ENCODE data around the gene CLCC1. TPM values are rescaled to one million over a fixed set of nuclear protein-coding genes. Genes with fewer than 3 reads are reported as not detected.
"Not testable (repeated sequence)": the region's sequence is repeated elsewhere in the genome, so short reads cannot be mapped to it uniquely, and the experiment has no call there.

The CLCC1 gene, protein sequence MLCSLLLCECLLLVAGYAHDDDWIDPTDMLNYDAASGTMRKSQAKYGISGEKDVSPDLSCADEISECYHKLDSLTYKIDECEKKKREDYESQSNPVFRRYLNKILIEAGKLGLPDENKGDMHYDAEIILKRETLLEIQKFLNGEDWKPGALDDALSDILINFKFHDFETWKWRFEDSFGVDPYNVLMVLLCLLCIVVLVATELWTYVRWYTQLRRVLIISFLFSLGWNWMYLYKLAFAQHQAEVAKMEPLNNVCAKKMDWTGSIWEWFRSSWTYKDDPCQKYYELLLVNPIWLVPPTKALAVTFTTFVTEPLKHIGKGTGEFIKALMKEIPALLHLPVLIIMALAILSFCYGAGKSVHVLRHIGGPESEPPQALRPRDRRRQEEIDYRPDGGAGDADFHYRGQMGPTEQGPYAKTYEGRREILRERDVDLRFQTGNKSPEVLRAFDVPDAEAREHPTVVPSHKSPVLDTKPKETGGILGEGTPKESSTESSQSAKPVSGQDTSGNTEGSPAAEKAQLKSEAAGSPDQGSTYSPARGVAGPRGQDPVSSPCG
- 10 to 100 TPM; 23.5 to 28.3 TPM for total RNA-seq
- long read RNA-seq, full-length matches to known transcripts, result 10 of 43 reads
- long read RNA-seq, partial matches to known transcripts, result 4 of 43 reads
- long read RNA-seq, other reads (novel, unspliced or antisense), result 29 of 43 reads

- ATAC-seq (peak; percentile 98 to 99), DNase-seq (peak; percentile 94)
- intact Hi-C loops (cut with DNase I), result loop anchor here in 1 of 2 donors (10.0 kb wide), 1 partner anchor 152 kb away; the partner anchor contains the start of gene ELAPOR1
Observed at GRCh38 chr1:108963052-108963686, at the start of gene CLCC1. TSS of gene CLCC1 (minus strand) at chr1:108963484. CDS start at chr1:108950437, 13,047 bp downstream.

DNA sequence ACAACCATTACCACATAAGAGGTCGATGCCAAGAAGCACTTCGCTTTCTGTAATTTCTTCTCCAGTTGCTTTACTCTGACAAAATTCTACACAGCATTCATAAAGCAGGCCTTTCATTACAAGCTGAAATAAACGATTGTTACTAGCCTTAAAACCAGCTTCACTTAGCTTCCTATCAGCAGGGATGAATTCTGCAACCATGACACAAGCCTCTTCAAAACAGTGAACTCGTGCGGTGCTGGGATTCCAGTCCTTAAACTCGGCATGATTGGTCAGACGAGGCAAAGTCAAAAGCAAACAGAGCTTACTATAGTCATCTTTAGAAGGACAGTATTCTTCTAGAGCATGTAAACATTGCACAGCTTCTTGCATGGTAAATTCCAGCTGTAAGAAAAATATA, 48.1 kb upstream of the CLCC1 start:
- DNase-seq, result no peak
- intact Hi-C loops (cut with DNase I), result no loop called here
- no peak for ATAC-seq

- DNase-seq; intact Hi-C loops (cut with DNase I); ATAC-seq: not testable (repeated sequence)
Observed at GRCh38 chr1:108996622-108997021, 33.3 kb upstream of the CLCC1 start.

- ATAC-seq (no peak), DNase-seq (no peak)
- intact Hi-C loops (cut with DNase I), result no loop called here
Observed at GRCh38 chr1:108983114-108983513, 19.8 kb upstream of the CLCC1 start.

DNA sequence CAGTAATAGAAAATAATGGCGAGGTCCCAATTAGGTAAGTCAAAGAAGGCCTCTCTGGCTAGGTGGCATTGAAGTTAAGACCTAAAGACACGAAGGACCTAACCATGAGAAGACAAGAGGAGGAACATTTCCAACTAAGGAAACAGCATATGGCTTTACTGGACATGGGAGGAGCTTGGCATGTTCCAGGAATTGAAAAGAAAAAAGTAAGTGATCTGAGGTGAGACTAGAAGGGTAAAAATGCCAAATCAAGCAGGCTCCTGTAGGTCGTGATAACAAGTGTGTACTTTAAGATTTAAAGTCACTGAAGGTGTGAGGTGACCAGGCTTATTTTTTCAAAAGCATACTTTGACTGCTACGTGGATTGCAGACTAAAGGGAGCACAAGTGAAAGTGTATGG, 13.4 kb upstream of the CLCC1 start:
- ATAC-seq, result no peak
- no peak for DNase-seq
- intact Hi-C loops (cut with DNase I), result no loop called here

DNA sequence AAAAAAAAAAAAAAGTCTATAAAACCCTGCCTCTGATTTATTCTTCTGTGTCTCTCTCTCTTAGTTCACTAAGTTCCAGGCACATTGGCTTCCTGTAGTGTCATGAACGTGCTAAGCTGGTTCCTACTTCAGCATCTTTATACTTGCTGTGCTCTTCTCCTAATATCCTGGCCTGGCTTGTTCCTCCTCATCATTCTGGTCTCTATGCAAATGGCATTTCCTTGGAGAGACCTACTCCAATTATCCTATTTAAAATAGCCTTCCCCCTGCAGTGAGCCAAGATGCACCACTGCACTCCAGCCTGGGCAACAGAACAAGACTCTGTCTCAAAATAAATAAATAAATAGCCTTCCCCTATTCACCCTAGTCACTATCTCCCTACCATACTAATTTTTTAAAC, 9.7 kb upstream of the CLCC1 start:
- DNase-seq (no peak), ATAC-seq (no peak)
- intact Hi-C loops (cut with DNase I), result no loop called here

DNA sequence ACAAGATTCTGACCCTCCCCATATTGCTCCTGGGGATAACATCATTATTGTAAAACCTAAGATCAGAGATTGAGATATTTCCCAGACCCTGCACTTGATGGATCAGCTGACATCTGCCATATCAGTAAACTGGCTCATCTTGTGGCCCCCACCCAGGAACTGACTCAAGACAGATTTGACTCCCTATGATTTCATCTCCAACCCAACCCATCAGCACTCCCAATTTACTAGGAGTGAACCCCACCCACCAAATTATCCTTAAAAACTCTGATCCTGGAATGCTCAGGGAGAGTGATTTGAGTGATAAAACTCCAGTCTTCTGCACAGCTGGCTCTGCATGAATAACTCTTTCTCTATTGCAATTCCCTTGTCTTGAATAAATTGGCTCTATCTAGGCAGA, 6.1 kb upstream of the CLCC1 start:
- intact Hi-C loops (cut with DNase I), result loop anchor here in 1 of 2 donors (10.0 kb wide), 1 partner anchor 145 kb away; the partner anchor contains the start of gene ELAPOR1
- no peak for ATAC-seq
- no peak for DNase-seq

GRCh38 chr1:108962681-108963051, 618 bp downstream of the CLCC1 start:
- DNase-seq (peak; percentile 26), ATAC-seq (peak in 1 of 2 donors; percentile 34)
- intact Hi-C loops (cut with DNase I), result loop anchor here in 1 of 2 donors (10.0 kb wide), 1 partner anchor 152 kb away; the partner anchor contains the start of gene ELAPOR1

DNA sequence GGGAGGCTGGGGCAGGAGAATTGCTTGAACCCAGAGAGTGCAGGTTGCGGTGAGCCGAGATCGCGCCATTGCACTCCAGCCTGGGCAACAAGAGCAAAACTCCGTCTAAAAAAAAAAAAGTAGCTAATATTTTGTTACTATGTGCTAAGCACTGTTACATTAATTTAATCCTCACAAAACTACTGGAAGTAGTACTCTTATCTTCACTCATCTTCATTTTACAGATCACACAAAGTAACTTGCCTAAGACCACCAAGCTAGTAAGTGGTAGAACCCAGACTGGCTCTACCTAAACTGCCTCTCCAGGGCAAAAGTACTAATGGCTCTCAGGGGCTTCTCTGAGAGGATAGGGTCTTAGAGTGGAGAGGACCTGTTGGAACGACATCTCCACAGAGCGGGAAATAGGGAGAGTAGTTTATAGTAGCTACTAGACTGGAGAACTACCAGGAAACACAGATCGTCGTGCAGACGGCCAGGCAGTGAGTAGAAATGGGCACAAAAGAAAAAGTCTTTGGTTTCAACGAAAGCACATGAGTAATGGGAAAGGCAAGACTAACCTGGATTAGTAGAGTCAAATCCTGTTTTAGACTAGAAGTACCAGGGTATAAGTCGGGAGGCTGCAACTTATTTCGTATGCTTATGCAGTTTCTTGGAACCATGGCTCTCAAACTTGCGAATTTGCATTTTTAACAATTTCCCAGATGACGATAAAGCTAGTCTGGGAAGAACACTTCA, 1.4 kb downstream of the CLCC1 start:
- ATAC-seq (no peak), DNase-seq (no peak)
- intact Hi-C loops (cut with DNase I), result loop anchor here in 1 of 2 donors (10.0 kb wide), 1 partner anchor 153 kb away; the partner anchor contains the start of gene ELAPOR1

- intact Hi-C loops (cut with DNase I), result loop anchor here in 1 of 2 donors (10.0 kb wide), 1 partner anchor 154 kb away; the partner anchor contains the start of gene ELAPOR1
- DNase-seq (no peak), ATAC-seq (no peak)
Observed at GRCh38 chr1:108961198-108961597, 2.1 kb downstream of the CLCC1 start.

DNA sequence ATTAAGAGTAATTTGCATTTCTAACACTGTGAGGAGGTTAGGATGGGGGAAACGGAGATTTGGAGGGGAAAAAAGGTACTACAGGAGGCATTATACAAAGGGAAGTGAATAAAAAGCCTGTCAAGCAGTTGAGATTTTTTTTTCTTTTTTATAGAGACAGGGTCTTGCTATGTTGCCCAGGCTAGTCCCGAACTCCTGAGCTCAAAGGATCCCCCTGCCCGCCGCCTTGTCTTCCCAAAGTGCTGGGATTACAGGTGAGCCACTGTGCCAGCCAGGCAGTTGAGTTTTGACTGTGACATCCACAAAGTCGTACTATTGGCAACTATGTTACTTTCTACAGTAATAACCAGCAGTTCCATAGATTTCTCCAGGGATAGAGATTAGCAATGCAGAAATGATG, 2.6 kb downstream of the CLCC1 start:
- intact Hi-C loops (cut with DNase I), result loop anchor here in 1 of 2 donors (10.0 kb wide), 1 partner anchor 154 kb away; the partner anchor contains the start of gene ELAPOR1
- no peak for DNase-seq
- no peak for ATAC-seq

DNA sequence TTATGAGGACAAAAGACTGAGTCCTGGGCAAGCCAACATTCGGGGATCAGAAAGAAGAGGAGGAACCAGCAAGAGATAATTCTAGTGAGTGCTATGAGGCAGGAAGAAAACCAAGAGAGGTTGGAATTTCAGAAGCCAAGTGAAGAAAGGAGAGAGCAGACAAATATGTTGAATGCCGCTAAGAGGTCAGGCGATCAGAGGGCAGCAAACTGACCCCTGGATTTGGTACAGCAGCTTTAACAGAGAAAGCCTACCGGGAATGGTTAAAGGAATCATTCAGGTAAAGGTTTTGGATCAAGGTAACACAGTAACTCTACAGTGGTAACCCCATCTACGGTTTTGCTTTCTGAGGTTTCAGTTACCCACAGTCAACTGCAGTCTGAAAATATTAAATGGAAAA, 5.4 kb downstream of the CLCC1 start:
- no peak for ATAC-seq
- DNase-seq, result no peak
- intact Hi-C loops (cut with DNase I), result no loop called here

DNA sequence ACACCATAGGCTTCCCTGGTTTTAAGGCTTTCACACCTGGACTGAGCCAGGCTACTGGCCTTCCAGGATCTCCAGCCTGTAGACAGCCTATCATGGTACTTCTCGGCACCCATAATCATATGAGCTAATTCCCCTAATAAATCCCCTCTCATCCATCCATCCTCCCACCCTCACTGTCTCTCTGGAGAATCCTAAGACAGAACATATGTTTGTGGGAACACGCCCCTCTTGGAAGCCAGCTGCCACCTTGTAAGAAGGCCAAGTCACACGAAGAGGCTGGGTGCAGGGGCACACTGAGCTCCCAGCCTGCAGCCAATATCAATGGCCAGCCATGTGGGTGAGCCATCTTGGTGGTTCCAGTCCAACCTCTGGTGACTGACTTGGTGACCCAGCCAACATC, 7.4 kb downstream of the CLCC1 start:
- DNase-seq (no peak), ATAC-seq (no peak)
- intact Hi-C loops (cut with DNase I), result no loop called here

GRCh38 chr1:108955111-108955510, 8.2 kb downstream of the CLCC1 start:
- DNase-seq, result no peak
- intact Hi-C loops (cut with DNase I), result no loop called here
- peak in 1 of 2 donors; percentile 5 for ATAC-seq

DNA sequence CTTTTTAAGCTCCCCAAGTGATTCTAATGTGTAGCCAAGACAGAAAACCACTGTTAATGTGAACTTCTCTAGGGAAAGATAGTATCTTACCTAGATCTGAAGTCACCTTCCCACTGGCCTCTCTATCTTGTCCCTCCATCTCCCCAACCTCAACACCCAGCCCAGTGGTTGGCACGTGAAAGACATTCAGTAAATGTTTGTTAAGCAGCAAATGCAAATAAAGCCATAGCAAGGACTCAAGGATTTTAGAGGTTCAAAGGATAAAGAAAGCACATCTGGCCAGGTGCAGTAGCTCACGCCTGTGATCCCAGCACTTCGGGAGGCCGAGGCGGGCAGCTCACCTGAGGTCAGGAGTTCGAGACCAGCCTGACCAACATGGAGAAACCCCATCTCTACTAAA, 9.8 kb downstream of the CLCC1 start:
- intact Hi-C loops (cut with DNase I), result no loop called here
- DNase-seq (no peak), ATAC-seq (no peak)

GRCh38 chr1:108951242-108951641, 12.0 kb downstream of the CLCC1 start:
- ATAC-seq (no peak), DNase-seq (no peak)
- intact Hi-C loops (cut with DNase I), result no loop called here

DNA sequence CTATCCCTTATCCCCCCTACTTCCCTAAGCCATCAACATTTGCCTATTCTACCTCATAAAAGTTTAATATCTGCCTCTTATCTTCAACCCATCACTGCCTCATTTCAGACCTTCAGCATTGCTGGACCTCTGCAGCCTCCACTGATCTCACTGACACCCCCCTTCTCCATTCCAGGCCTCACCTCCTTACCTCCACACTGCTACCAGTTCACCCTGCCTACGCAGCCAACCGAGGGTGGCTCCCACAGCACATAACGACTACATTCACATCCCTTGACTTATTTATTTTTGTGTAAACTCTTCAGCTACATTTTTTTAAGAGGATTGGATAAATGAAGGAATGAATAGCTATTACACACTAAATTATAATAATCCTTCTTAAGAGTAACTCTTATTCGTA, 14.2 kb downstream of the CLCC1 start:
- ATAC-seq, result no peak
- no peak for DNase-seq

DNA sequence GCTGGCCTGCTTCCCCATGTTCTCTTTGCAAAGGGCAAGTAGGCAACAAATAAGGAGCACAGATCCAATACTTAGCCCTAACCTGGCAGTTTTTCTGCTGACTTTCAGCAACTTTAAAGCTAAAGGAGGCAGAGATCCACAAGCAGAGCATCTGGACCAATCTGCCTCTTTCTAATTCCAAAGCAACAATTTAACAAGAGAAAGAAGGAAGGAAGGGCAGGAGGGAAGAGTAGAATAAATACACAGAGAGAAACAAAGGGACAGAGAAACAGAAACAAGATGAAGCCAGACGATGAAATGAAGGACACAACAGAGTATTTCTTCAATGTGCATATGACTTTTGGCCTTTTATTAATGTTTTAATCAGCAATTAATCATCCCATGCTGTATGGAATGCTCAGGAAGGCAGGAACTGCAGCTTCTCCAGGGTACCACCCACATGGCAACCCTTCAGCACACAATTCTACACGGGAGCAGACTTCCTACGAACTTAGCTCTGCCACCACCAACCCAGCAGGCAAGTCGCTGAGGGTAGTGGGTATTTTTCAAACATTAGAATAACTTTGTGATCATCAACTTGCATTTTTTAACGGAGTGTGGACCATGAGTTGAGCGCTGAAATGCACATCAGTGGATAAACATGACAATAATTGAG, 15.3 kb downstream of the CLCC1 start:
- no peak for DNase-seq

More for the DNA sequence above, 14.2 kb downstream of the CLCC1 start:
- intact Hi-C loops (cut with DNase I), result no loop called here

More for the DNA sequence above, 15.3 kb downstream of the CLCC1 start:
- peak; percentile 34 to 73 for ATAC-seq
- intact Hi-C loops (cut with DNase I), result no loop called here
